Heart left ventricle (tissue), 16 donors: ENCODE data around the gene HOOK2. TPM values are rescaled to one million over a fixed set of nuclear protein-coding genes. Genes with fewer than 3 reads are reported as not detected.

ENCODE experiments used
- ATAC-seq, 4 donors: fragments of 200-7000 bp; cut with Tn5 transposase; one replicate each; pipeline ENCODE4 v1.9.1; 2020 to 2022; ENCODE audit warnings: moderate library complexity in 4 of 4, mild to moderate bottlenecking in 3 of 4, moderate number of reproducible peaks in 1 of 4
- DNase-seq, 5 donors: peaks; one replicate each; pipeline ENCODE4 v3.0.0-alpha.2; 2020
- H3K27ac ChIP-seq, 12 donors: fragments of 200-600 bp; sonication (generic) in 4 of 12; one replicate each; pipeline versions ENCODE4 v1.5.0 to v1.8.0; 2016 to 2022; ENCODE audit warnings: mild to moderate bottlenecking in 2 of 12
- H3K27me3 ChIP-seq, 9 donors: fragments of 200-600 bp; sonication (generic) in 2 of 9; one replicate each; pipeline versions ENCODE4 v1.5.1 to v1.8.0; 2016 to 2022; ENCODE audit warnings: mild to moderate bottlenecking in 3 of 9
- H3K36me3 ChIP-seq, 9 donors: fragments of 200-600 bp; sonication (generic) in 2 of 9; one replicate each; pipeline versions ENCODE4 v1.5.0 to v1.8.0; 2018 to 2022; ENCODE audit warnings: mild to moderate bottlenecking in 2 of 9
- H3K4me1 ChIP-seq, 12 donors: fragments of 200-600 bp; sonication (generic) in 4 of 12; one replicate each; pipeline versions ENCODE4 v1.5.0 to v1.8.0; 2016 to 2022; ENCODE audit warnings: mild to moderate bottlenecking in 3 of 12
- H3K4me3 ChIP-seq, 12 donors: fragments of 200-600 bp; sonication (generic) in 4 of 12; one replicate each; pipeline versions ENCODE4 v1.5.0 to v1.8.0; 2017 to 2022; ENCODE audit warnings: mild to moderate bottlenecking in 9 of 12, moderate library complexity in 4 of 12
- H3K9me3 ChIP-seq, 12 donors: fragments of 200-600 bp; sonication (generic) in 4 of 12; one replicate each; pipeline versions ENCODE4 v1.5.0 to v1.8.0; 2016 to 2022; ENCODE audit warnings: mild to moderate bottlenecking in 1 of 12
- CTCF ChIP-seq, 12 donors: fragments of 200-600 bp; sonication (generic) in 4 of 12; IDR thresholded peaks; one replicate each; pipeline versions ENCODE4 v1.5.0 to v1.8.0; 2018 to 2022; ENCODE audit warnings: antibody characterized with exemption in 12 of 12, mild to moderate bottlenecking in 5 of 12
- POLR2A ChIP-seq, 2 donors: fragments of 450-650 bp; IDR thresholded peaks; one replicate each; pipeline ENCODE4 v1.6.1; 2017; ENCODE audit warnings: antibody characterized with exemption in 2 of 2, mild to moderate bottlenecking in 2 of 2, moderate library complexity in 2 of 2
- WGBS, 4 donors: extraction: QIAGEN DNeasy Blood & Tissue Kit in 2 of 4; methylation state at CpG; one replicate each; pipeline versions ENCODE4 v1.1.5 to v1.1.7; 2013 to 2018; 5-methylcytosine and 5-hydroxymethylcytosine counted together
- intact Hi-C, 10 donors: fragments of 100-400 bp; cut with DNase I; formaldehyde crosslinking; loops; one replicate each; pipeline versions ENCODE4 v1.11.1 to v1.14.2; 2022
- polyA plus RNA-seq, 2 donors: library from polyadenylated mRNA; stranded (reverse); fragments of 200-250 nt; gene quantifications; one replicate each; pipeline ENCODE4 v1.2.3, GENCODE V29; 2013
- total RNA-seq, 9 donors: library from RNA; depleted of rRNA in 2 of 9; stranded (reverse); fragments of >200 nt in 2 of 9; fragmentation: NEBNext Ultra II Directional in 3 of 9; extraction: Animal tissue kit (Norgen Biotek cat#: 25700) in 3 of 9; gene quantifications; one replicate each; pipeline versions ENCODE4 v1.1.0 to v1.2.4, GENCODE V29; 2016 to 2023
- donor health status: ischemic (EF 13 %, LVEDD 7.1; RV severe dilation, severe dysfunction).
- donor health status: healthy with polysubstance abuse.
- donor health status: DM: no; HTN: yes; CAD: no.
- donor health status: DM: no; HTN: no; CAD: no.
- donor health status: ischemic (EF 25% LVEDD 6.9; RV normal size, moderate dysfunction).
- donor health status: ischemic (EF 25% LVEDD 5.7; RV mildly dilated, moderate dysfunction).
- donor health status: healthy.
- donor health status: DM: yes; HTN: yes; CAD: no.
- donor health status: ischemic (EF 35%, LVEDD 5.7; RV mildly dilated, moderate dysfunction).
- donor health status: nonischemic (EF 11% LVEDD 7.7; RV severe dilation, severe dysfunction).
- donor health status: DM: yes; HTN: yes; CAD: no.
- donor health status: PGD.
- donor health status: ischemic (EF 29% LVEDD 5.4; RV normal size, mild dysfunction).
- donor health status: nonischemic (EF 23%, LVEDD 6.1; RV moderate dilation, normal function).

Gene HOOK2
- total and polyA plus RNA-seq, 11 donors: 29.9 to 90.1 (median 62.6) TPM

DNA sequence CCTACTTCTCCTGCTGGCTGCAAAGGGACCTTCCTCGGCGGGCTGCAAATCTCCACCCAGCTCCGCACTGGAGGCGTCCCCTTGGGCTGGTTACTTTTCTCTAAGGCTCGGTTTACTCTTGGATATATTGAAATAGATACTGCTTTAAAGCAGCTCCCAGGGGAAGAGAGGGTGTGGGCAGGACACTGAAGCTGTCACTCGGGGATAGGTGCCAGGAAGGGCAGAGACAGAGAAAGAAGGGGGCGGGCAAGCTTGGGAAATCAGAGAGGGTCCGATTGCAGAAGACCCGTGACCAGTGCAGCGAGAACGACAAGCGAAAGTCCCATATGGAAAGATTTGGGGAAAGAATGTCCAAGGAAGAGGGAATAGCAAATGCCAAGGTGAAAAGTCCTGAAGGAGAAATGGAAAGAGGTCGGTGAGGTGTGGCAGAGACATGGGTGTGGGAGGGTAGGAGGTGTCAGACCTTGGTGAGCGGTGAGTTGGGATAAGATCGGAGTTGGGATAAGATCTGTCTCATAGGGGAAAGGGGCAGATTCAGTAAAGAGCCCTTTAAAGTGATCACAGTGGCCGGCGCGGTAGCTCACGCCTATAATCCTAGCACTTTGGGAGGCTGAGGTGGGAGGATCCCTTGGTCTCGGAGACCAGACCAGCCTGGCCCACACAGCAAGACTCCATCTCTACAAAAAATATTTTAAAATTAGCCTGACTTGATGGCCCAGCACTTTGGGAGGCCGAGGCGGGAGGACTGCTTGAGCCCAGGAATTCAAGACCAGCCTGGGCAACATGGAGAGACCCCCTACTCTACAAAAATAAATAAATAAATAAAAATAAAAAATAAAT is 27.1 kb upstream of the HOOK2 start:
- WGBS, 4 donors: 41 to 45% (median 41%) methylated on average over 22 of the region's 22 CpGs
- Histone ChIP-seq H3K4me1 (peaks cover 6 to 43% (median 26%) of the 10 kb centered on the region in 12 donors), H3K27ac (peak overlapping the region in 10 of 12 donors; percentile 74 to 97 (median 90)), H3K36me3 (peaks cover 0 to 31% (median 18%) of the 10 kb centered on the region in 9 donors), H3K27me3 (peaks cover 0 to 6% (median 0%) of the 10 kb centered on the region in 9 donors), H3K4me3 (peak overlapping the region; percentile 69 to 98 (median 92)), H3K9me3 (no peaks in the 10 kb centered on the region)
- TF ChIP-seq CTCF (IDR thresholded peaks at IDR 0.05): no peak
- no peak for TF ChIP-seq POLR2A (IDR thresholded peaks at IDR 0.05)
- ATAC-seq (peak in 2 of 4 donors; percentile 1 to 9), DNase-seq (peak in 1 of 5 donors; percentile 32)
- intact Hi-C loops: loop anchor here in 3 of 10 donors (5.0 kb wide), 2 partner anchors 35 to 80 kb away; partner anchors contain the start of gene TNPO2 (in 2 of the 3)

GRCh38 chr19:12801466-12802266 is 26.3 kb upstream of the HOOK2 start, which contains the start of the genes PRDX2 and THSD8:
Gene PRDX2 (minus strand): TSS chr19:12801800. CDS start chr19:12801261, 539 bp downstream.
Gene THSD8 (plus strand): TSS chr19:12802069. CDS start chr19:12802072, 3 bp downstream.
- peak; percentile 82 to 90 (median 85) for DNase-seq

DNA sequence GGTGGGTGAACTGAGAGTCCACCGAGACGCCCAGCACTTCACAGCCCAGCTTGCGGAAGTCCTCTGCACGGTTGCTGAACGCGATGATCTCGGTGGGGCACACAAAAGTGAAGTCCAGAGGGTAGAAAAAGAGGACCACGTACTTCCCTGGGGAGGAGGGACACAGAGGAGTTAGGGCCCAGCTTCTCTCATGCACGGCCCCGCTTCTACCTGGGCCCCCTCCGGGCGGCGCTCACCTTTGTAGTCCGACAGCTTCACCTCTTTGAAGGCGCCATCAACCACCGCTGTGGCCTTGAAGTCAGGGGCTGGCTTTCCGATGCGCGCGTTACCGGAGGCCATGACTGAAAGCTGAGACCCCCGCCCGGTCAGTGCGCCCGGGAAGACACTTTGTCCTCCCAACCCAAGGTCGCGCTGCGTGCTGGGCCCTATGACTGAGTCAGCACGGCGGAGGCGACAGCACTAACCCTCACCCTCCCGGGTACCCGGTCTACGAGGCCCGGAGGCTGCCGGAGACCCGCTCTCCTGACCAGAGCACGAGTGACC is 25.6 kb upstream of the HOOK2 start:
- TF ChIP-seq CTCF (IDR thresholded peaks at IDR 0.05) (no peak), POLR2A (IDR thresholded peaks at IDR 0.05) (no peak)
- ATAC-seq (peak in 3 of 4 donors; percentile 43 to 52 (median 44)), DNase-seq (peak in 3 of 5 donors; percentile 30 to 72 (median 46))
- peak overlapping the region; percentile 70 to 97 (median 89) for H3K27ac ChIP-seq
- peak overlapping the region; percentile 69 to 98 (median 92) for H3K4me3 ChIP-seq
- intact Hi-C loops: loop anchor here in 3 of 10 donors (5.0 kb wide), 2 partner anchors 34 to 79 kb away; partner anchors contain the start of gene TNPO2 (in 2 of the 3)
- H3K4me1 ChIP-seq: peaks cover 3 to 41% (median 19%) of the 10 kb centered on the region in 12 donors
- 10 to 15% (median 12%) methylated on average over 21 to 38 of the region's 38 CpGs for WGBS, 4 donors
- H3K9me3 ChIP-seq: no peaks in the 10 kb centered on the region
- H3K27me3 ChIP-seq: peaks cover 0 to 6% (median 0%) of the 10 kb centered on the region in 9 donors
- peaks cover 0 to 40% (median 18%) of the 10 kb centered on the region in 9 donors for H3K36me3 ChIP-seq

More at GRCh38 chr19:12801466-12802266, 26.3 kb upstream of the HOOK2 start, which contains the start of the genes PRDX2 and THSD8:
- H3K4me3 ChIP-seq: peak within 1 kb of the TSS; percentile 69 to 98 (median 92)
- no peak for TF ChIP-seq CTCF (IDR thresholded peaks at IDR 0.05)
- TF ChIP-seq POLR2A (IDR thresholded peaks at IDR 0.05): peak; percentile 35 to 87
- H3K27me3 ChIP-seq: peaks cover 0 to 6% (median 0%) of the 10 kb centered on the region in 9 donors
- intact Hi-C loops: loop anchor here in 3 of 10 donors (5.0 kb wide), 2 partner anchors 34 to 79 kb away; partner anchors contain the start of gene TNPO2 (in 2 of the 3)
- WGBS, 4 donors: 0 to 1% (median 0%) methylated on average over 22 to 78 of the region's 78 CpGs
- H3K27ac ChIP-seq: peak within 1 kb of the TSS; percentile 70 to 97 (median 89)
- ATAC-seq: peak; percentile 61 to 87 (median 86)
- peaks cover 0 to 39% (median 18%) of the 10 kb centered on the region in 9 donors for H3K36me3 ChIP-seq
- H3K9me3 ChIP-seq: no peaks in the 10 kb centered on the region
- H3K4me1 ChIP-seq: peaks cover under 1 to 39% (median 19%) of the 10 kb centered on the region in 12 donors
